Small intestine (tissue), 7 donors: ENCODE measurements around the gene MAPT. TPM values are rescaled to one million over a fixed set of nuclear protein-coding genes. Genes with fewer than 3 reads are reported as not detected.

ENCODE experiments used
- DNase-seq, 2 donors: peaks; one replicate each; pipeline versions ENCODE4 v3.0.0 to v3.0.0-alpha.2; 2013
- FAIRE-seq: peaks from 2 replicates; lab custom pipeline; 2012; peaks lifted over from hg19 to GRCh38; lab: Jason Lieb, UNC
- H3K27ac ChIP-seq, 3 donors: one replicate each; pipeline ENCODE4 v1.5.1; 2013; ENCODE audit warnings: low read length in 2 of 3, mild to moderate bottlenecking in 2 of 3, control low read depth in 1 of 3, inconsistent platforms in 1 of 3, low read depth in 1 of 3, moderate library complexity in 1 of 3
- H3K27me3 ChIP-seq, 3 donors: one replicate each; pipeline ENCODE4 v1.6.1; 2013; ENCODE audit warnings: low read length in 3 of 3, inconsistent platforms in 1 of 3; ENCODE audit not compliant: control insufficient read depth in 3 of 3, insufficient read depth in 3 of 3
- H3K36me3 ChIP-seq, 3 donors: one replicate each; pipeline ENCODE4 v1.6.1; 2013; ENCODE audit warnings: low read length in 3 of 3, inconsistent platforms in 1 of 3, low read depth in 1 of 3, mild to moderate bottlenecking in 1 of 3, moderate library complexity in 1 of 3; ENCODE audit not compliant: control insufficient read depth in 3 of 3, insufficient read depth in 2 of 3
- H3K4me1 ChIP-seq, 3 donors: one replicate each; pipeline ENCODE4 v1.6.1; 2013; ENCODE audit warnings: low read length in 2 of 3, inconsistent platforms in 1 of 3, low read depth in 1 of 3, mild to moderate bottlenecking in 1 of 3, moderate library complexity in 1 of 3; ENCODE audit not compliant: control insufficient read depth in 3 of 3, insufficient read depth in 2 of 3
- H3K4me3 ChIP-seq, 3 donors: one replicate each; pipeline ENCODE4 v1.5.1; 2013; ENCODE audit warnings: low read length in 3 of 3, control low read depth in 1 of 3, inconsistent platforms in 1 of 3, low read depth in 1 of 3, mild to moderate bottlenecking in 1 of 3, moderate library complexity in 1 of 3
- H3K9me3 ChIP-seq, 2 donors: one replicate each; pipeline ENCODE4 v1.6.1; 2013; ENCODE audit warnings: low read depth in 1 of 2, low read length in 1 of 2; ENCODE audit not compliant: control insufficient read depth in 2 of 2, insufficient read depth in 1 of 2
- WGBS, 3 donors: extraction: QIAGEN DNeasy Blood & Tissue Kit; methylation state at CpG; one replicate each; pipeline ENCODE4 v1.1.7; 2013; 5-methylcytosine and 5-hydroxymethylcytosine counted together
- polyA plus RNA-seq, 4 donors: library from polyadenylated mRNA; stranded (reverse) in 3 of 4; unstranded in 1 of 4; fragments of 200-250 nt in 3 of 4; fragments of 120-200 nt in 1 of 4; gene quantifications; one replicate each; pipeline versions ENCODE4 v1.2.1 to v1.2.3, GENCODE V29; 2013
- donor health status: healthy with polysubstance abuse.
- donor health status: control.
- donor health status: control.
- donor health status: Bipolar disorder and iron deficiency.
- donor health status: healthy.

The MAPT gene
- polyA plus RNA-seq, 4 donors: 0.54 to 6.0 (median 0.87) TPM; not detected in 1

DNA sequence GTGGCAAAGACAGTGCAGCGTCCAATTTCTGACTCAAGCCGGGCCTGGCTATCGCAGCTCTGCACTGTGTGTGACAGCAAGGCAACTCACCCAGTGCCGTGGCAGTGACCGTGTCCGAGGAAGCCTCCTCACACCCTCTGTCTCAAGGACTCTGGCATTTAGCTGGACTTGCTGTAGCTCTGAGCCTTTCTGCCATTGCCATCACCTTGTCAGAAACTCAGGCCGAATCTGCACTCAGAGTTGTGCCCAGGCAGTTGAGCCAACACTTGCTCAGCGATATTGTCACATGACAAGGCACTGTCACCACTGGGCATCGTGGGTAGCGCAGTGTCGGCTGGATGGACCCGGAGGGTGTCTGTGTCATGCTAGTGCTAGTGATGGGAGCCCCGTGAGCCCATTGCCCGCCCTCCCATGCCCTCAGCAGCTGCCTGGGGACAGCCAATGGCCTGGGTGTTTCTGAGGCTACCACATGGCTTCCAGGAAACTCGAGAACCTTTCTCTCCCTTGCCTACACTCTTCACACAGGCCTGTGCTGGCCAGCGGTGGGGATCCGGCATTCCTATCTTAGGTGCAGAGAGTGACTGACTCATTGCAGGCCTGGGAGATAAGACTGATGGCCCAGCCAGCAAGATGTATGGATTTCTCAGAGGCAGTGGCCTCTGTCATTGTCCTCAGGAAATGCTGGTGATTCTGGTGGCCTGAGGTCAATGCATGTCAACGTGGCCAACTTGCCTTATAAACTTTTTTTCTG is 82.6 kb downstream of the MAPT start:
- FAIRE-seq: no peak
- Histone ChIP-seq H3K9me3 (no peaks in the 10 kb centered on the region), H3K27ac (no peak overlapping the region), H3K27me3 (no peaks in the 10 kb centered on the region), H3K36me3 (no peaks in the 10 kb centered on the region), H3K4me1 (no peaks in the 10 kb centered on the region), H3K4me3 (no peak overlapping the region)
- no peak for DNase-seq
- 85 to 88% (median 86%) methylated on average over 18 of the region's 18 CpGs for WGBS, 3 donors

DNA sequence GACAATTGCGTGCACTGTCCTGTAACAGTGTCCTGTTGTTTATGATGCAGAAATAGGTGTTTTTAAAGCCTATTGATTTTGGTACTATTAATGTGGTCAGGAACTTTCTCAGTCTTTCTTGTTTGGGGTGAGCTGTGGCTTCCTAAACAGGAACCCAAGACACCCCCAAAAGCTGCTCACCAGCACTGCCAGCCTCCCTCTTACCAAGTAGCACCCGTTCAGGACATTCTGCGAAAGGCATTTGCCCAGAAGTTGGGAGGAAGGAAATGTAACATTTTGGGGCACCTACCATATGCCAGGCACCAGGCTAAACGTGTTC is 83.1 kb downstream of the MAPT start:
- H3K27me3 ChIP-seq: no peaks in the 10 kb centered on the region
- no peaks in the 10 kb centered on the region for H3K36me3 ChIP-seq
- H3K4me1 ChIP-seq: no peaks in the 10 kb centered on the region
- no peak overlapping the region for H3K4me3 ChIP-seq
- DNase-seq: no peak
- FAIRE-seq: no peak
- H3K27ac ChIP-seq: no peak overlapping the region
- H3K9me3 ChIP-seq: no peaks in the 10 kb centered on the region
- 77 to 85% (median 84%) methylated on average over 4 of the region's 4 CpGs for WGBS, 3 donors

DNA sequence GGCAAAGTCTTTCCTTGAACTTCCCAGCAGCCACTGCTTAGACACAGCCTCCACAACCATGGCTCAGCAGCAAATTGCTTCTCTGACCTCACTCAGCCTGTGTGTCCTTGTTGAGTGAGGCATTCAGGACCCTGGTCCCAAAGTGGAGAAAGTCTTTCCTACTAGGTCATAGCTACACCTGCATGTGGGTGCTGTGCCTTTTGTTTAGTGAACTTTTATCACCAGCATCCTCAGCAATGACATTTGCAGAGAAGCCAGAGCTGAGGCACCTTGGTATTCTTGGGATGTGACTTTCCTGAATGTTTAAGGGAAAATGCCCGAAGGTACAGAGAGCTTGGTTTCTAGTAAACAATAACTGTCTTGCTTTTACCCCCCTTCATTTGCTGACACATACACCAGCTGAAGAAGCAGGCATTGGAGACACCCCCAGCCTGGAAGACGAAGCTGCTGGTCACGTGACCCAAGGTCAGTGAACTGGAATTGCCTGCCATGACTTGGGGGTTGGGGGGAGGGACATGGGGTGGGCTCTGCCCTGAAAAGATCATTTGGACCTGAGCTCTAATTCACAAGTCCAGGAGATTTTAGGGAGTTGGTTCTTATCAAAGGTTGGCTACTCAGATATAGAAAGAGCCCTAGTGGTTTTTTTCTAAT is 83.7 kb downstream of the MAPT start:
- no peak for DNase-seq
- no peak for FAIRE-seq
- H3K27ac ChIP-seq: no peak overlapping the region
- no peaks in the 10 kb centered on the region for H3K4me1 ChIP-seq
- WGBS, 3 donors: 66 to 77% (median 74%) methylated on average over 3 of the region's 3 CpGs
- H3K27me3 ChIP-seq: no peaks in the 10 kb centered on the region
- no peak overlapping the region for H3K4me3 ChIP-seq
- H3K36me3 ChIP-seq: no peaks in the 10 kb centered on the region
- H3K9me3 ChIP-seq: no peaks in the 10 kb centered on the region

DNA sequence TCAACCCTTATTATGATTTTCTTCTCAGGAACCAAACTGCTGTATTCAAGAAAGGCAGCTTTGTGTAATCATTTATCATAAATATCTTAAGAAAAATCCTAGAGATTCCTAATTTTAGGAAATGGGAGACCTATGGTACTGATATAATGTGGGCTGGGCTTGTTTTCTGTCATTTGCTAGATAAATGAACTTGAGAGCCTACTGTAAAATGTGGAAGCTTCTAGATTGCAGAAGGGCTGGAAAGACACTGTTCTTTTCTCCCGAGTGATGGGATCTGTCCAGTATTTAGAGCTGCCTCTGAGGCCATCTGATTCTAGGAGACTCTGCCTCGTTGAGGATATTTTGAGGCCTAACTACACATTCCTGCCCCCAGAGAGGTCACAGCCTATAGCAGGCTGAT is 84.8 kb downstream of the MAPT start:
- Histone ChIP-seq H3K36me3 (no peaks in the 10 kb centered on the region), H3K4me3 (no peak overlapping the region), H3K4me1 (no peaks in the 10 kb centered on the region), H3K9me3 (no peaks in the 10 kb centered on the region), H3K27ac (no peak overlapping the region), H3K27me3 (no peaks in the 10 kb centered on the region)
- 55 to 71% (median 67%) methylated on average over 2 of the region's 2 CpGs for WGBS, 3 donors
- DNase-seq (no peak), FAIRE-seq (no peak)

- FAIRE-seq (no peak), DNase-seq (no peak)
- H3K4me1 ChIP-seq: no peaks in the 10 kb centered on the region
- no peaks in the 10 kb centered on the region for H3K36me3 ChIP-seq
- no peaks in the 10 kb centered on the region for H3K27me3 ChIP-seq
- no peaks in the 10 kb centered on the region for H3K9me3 ChIP-seq
- H3K4me3 ChIP-seq: no peak overlapping the region
- H3K27ac ChIP-seq: no peak overlapping the region
- 77 to 86% (median 81%) methylated on average over 6 of the region's 6 CpGs for WGBS, 3 donors
Measured at GRCh38 chr17:45980855-45981254, 86.5 kb downstream of the MAPT start.

- FAIRE-seq (no peak), DNase-seq (no peak)
- Histone ChIP-seq H3K9me3 (no peaks in the 10 kb centered on the region), H3K27ac (no peak overlapping the region), H3K27me3 (no peaks in the 10 kb centered on the region), H3K4me1 (no peaks in the 10 kb centered on the region), H3K36me3 (no peaks in the 10 kb centered on the region), H3K4me3 (no peak overlapping the region)
- WGBS, 3 donors: 78 to 87% (median 83%) methylated on average over 7 of the region's 7 CpGs
Measured at GRCh38 chr17:45981306-45981705, 87.0 kb downstream of the MAPT start.

DNA sequence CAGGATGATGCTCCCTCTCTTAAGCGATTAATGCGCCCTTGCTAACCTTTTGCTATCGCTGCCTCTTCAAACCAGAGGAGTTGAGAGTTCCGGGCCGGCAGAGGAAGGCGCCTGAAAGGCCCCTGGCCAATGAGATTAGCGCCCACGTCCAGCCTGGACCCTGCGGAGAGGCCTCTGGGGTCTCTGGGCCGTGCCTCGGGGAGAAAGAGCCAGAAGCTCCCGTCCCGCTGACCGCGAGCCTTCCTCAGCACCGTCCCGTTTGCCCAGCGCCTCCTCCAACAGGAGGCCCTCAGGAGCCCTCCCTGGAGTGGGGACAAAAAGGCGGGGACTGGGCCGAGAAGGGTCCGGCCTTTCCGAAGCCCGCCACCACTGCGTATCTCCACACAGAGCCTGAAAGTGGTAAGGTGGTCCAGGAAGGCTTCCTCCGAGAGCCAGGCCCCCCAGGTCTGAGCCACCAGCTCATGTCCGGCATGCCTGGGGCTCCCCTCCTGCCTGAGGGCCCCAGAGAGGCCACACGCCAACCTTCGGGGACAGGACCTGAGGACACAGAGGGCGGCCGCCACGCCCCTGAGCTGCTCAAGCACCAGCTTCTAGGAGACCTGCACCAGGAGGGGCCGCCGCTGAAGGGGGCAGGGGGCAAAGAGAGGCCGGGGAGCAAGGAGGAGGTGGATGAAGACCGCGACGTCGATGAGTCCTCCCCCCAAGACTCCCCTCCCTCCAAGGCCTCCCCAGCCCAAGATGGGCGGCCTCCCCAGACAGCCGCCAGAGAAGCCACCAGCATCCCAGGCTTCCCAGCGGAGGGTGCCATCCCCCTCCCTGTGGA is 88.6 kb downstream of the MAPT start:
- Histone ChIP-seq H3K36me3 (no peaks in the 10 kb centered on the region), H3K4me1 (no peaks in the 10 kb centered on the region), H3K27ac (no peak overlapping the region), H3K9me3 (no peaks in the 10 kb centered on the region), H3K4me3 (no peak overlapping the region), H3K27me3 (no peaks in the 10 kb centered on the region)
- no peak for FAIRE-seq
- no peak for DNase-seq
- 87 to 91% (median 90%) methylated on average over 40 to 41 of the region's 41 CpGs for WGBS, 3 donors

- Histone ChIP-seq H3K36me3 (no peaks in the 10 kb centered on the region), H3K9me3 (no peaks in the 10 kb centered on the region), H3K27ac (no peak overlapping the region), H3K4me3 (no peak overlapping the region), H3K4me1 (no peaks in the 10 kb centered on the region), H3K27me3 (no peaks in the 10 kb centered on the region)
- 69 to 72% (median 71%) methylated on average over 24 to 31 of the region's 31 CpGs for WGBS, 3 donors
- FAIRE-seq: no peak
- DNase-seq: no peak
Measured at GRCh38 chr17:45983614-45984310, 89.4 kb downstream of the MAPT start.
